Measurements from ENCODE around the gene FBXW4. TPM values are rescaled to one million over a fixed set of nuclear protein-coding genes. Genes with fewer than 3 reads are reported as not detected.

The FBXW4 gene
- 21.4 TPM for polyA plus RNA-seq (2013, experiment 1 of 2)
- 19.8 TPM for polyA plus RNA-seq (2013, experiment 2 of 2)

- Histone ChIP-seq H3K4me3 (ENCODE audit: low read length) (peak within 1 kb of the TSS; percentile 73), H3K23ac (ENCODE audit: low read length) (peak within 1 kb of the TSS; percentile 72), H3K36me3 (ENCODE audit: control insufficient read depth, insufficient read depth, low read length) (no peaks in the 10 kb centered on the region), H2BK5ac (ENCODE audit: low read length) (peak within 1 kb of the TSS; percentile 98), H3K9ac (ENCODE audit: low read length) (peak within 1 kb of the TSS; percentile 97), H3K18ac (ENCODE audit: low read length) (peak within 1 kb of the TSS; percentile 29), H2BK15ac (replicated peaks; ENCODE audit: low read depth) (no peak within 1 kb of the TSS), H3K4ac (ENCODE audit: low read depth, low read length) (peak within 1 kb of the TSS; percentile 18), H3K79me1 (ENCODE audit: low read length) (peaks cover 8% of the 10 kb centered on the region), H3K4me2 (ENCODE audit: low read length) (peak within 1 kb of the TSS; percentile 88), H3K4me1 (ENCODE audit: control insufficient read depth, low read depth, low read length) (peaks cover 7% of the 10 kb centered on the region), H3K79me2 (ENCODE audit: control insufficient read depth, insufficient read depth, low read length) (peaks cover 2% of the 10 kb centered on the region), H2BK120ac (ENCODE audit: low read depth, low read length) (no peak within 1 kb of the TSS), H3K56ac (ENCODE audit: low read length) (peak within 1 kb of the TSS; percentile 99), H3K27ac (ENCODE audit: low read depth, low read length) (peak within 1 kb of the TSS; percentile 81), H3K27me3 (ENCODE audit: insufficient read depth, low read length, poor library complexity) (no peaks in the 10 kb centered on the region), H4K5ac (ENCODE audit: low read length) (peak within 1 kb of the TSS; percentile 5), H2AK5ac (ENCODE audit: low read length) (peak within 1 kb of the TSS; percentile 14), H4K8ac (ENCODE audit: low read depth, low read length) (no peak within 1 kb of the TSS)
- DNase-seq: peak; percentile 60
- no CpG with 5 or more reads among the region's 70 CpGs for WGBS (ENCODE audit: extremely low coverage, insufficient coverage, low lambda C conversion rate)
These were observed at the start of gene FBXW4 for GRCh38 chr10:101694674-101695403. FBXW4 (minus strand) TSS chr10:101695170; CDS start chr10:101695105, 65 bp downstream.

GRCh38 chr10:101744267-101744666 is 49.3 kb upstream of the FBXW4 start:
- no peak overlapping the region for H3K23ac ChIP-seq (ENCODE audit: low read length)
- no peak overlapping the region for H4K8ac ChIP-seq (ENCODE audit: low read depth, low read length)
- H2BK5ac ChIP-seq (ENCODE audit: low read length): no peak overlapping the region
- WGBS (ENCODE audit: extremely low coverage, insufficient coverage, low lambda C conversion rate): no CpG with 5 or more reads among the region's 3 CpGs
- no peak overlapping the region for H3K27ac ChIP-seq (ENCODE audit: low read depth, low read length)
- no peaks in the 10 kb centered on the region for H3K36me3 ChIP-seq (ENCODE audit: control insufficient read depth, insufficient read depth, low read length)
- H3K4me3 ChIP-seq (ENCODE audit: low read length): no peak overlapping the region
- no peak overlapping the region for H3K18ac ChIP-seq (ENCODE audit: low read length)
- no peak overlapping the region for H3K4me2 ChIP-seq (ENCODE audit: low read length)
- H3K79me1 ChIP-seq (ENCODE audit: low read length): no peaks in the 10 kb centered on the region
- no peak for DNase-seq
- no peaks in the 10 kb centered on the region for H3K79me2 ChIP-seq (ENCODE audit: control insufficient read depth, insufficient read depth, low read length)
- no peak overlapping the region for H2BK15ac ChIP-seq (replicated peaks; ENCODE audit: low read depth)
- H3K56ac ChIP-seq (ENCODE audit: low read length): no peak overlapping the region
- H2BK120ac ChIP-seq (ENCODE audit: low read depth, low read length): no peak overlapping the region
- peaks cover 7% of the 10 kb centered on the region for H3K4me1 ChIP-seq (ENCODE audit: control insufficient read depth, low read depth, low read length)
- H3K27me3 ChIP-seq (ENCODE audit: insufficient read depth, low read length, poor library complexity): no peaks in the 10 kb centered on the region
- H3K4ac ChIP-seq (ENCODE audit: low read depth, low read length): no peak overlapping the region
- H2AK5ac ChIP-seq (ENCODE audit: low read length): no peak overlapping the region
- H3K9ac ChIP-seq (ENCODE audit: low read length): no peak overlapping the region
- H4K5ac ChIP-seq (ENCODE audit: low read length): no peak overlapping the region

GRCh38 chr10:101741938-101742337 is 47.0 kb upstream of the FBXW4 start:
- H3K27me3 ChIP-seq (ENCODE audit: insufficient read depth, low read length, poor library complexity): no peaks in the 10 kb centered on the region
- H3K36me3 ChIP-seq (ENCODE audit: control insufficient read depth, insufficient read depth, low read length): no peaks in the 10 kb centered on the region
- H3K79me1 ChIP-seq (ENCODE audit: low read length): no peaks in the 10 kb centered on the region
- H3K18ac ChIP-seq (ENCODE audit: low read length): no peak overlapping the region
- H3K4me1 ChIP-seq (ENCODE audit: control insufficient read depth, low read depth, low read length): no peaks in the 10 kb centered on the region
- no peak overlapping the region for H3K23ac ChIP-seq (ENCODE audit: low read length)
- H3K4ac ChIP-seq (ENCODE audit: low read depth, low read length): no peak overlapping the region
- H2BK15ac ChIP-seq (replicated peaks; ENCODE audit: low read depth): no peak overlapping the region
- WGBS (ENCODE audit: extremely low coverage, insufficient coverage, low lambda C conversion rate): no CpG with 5 or more reads among the region's 2 CpGs
- DNase-seq: no peak
- no peak overlapping the region for H3K9ac ChIP-seq (ENCODE audit: low read length)
- no peak overlapping the region for H3K4me3 ChIP-seq (ENCODE audit: low read length)
- H4K5ac ChIP-seq (ENCODE audit: low read length): no peak overlapping the region
- H2BK5ac ChIP-seq (ENCODE audit: low read length): no peak overlapping the region
- no peak overlapping the region for H3K27ac ChIP-seq (ENCODE audit: low read depth, low read length)
- no peak overlapping the region for H2AK5ac ChIP-seq (ENCODE audit: low read length)
- H3K79me2 ChIP-seq (ENCODE audit: control insufficient read depth, insufficient read depth, low read length): no peaks in the 10 kb centered on the region
- no peak overlapping the region for H4K8ac ChIP-seq (ENCODE audit: low read depth, low read length)
- no peak overlapping the region for H3K56ac ChIP-seq (ENCODE audit: low read length)
- no peak overlapping the region for H3K4me2 ChIP-seq (ENCODE audit: low read length)
- H2BK120ac ChIP-seq (ENCODE audit: low read depth, low read length): no peak overlapping the region

- Histone ChIP-seq H3K23ac (ENCODE audit: low read length) (no peak overlapping the region), H2BK15ac (replicated peaks; ENCODE audit: low read depth) (no peak overlapping the region), H3K4ac (ENCODE audit: low read depth, low read length) (no peak overlapping the region), H3K79me1 (ENCODE audit: low read length) (no peaks in the 10 kb centered on the region), H3K4me1 (ENCODE audit: control insufficient read depth, low read depth, low read length) (no peaks in the 10 kb centered on the region), H3K27me3 (ENCODE audit: insufficient read depth, low read length, poor library complexity) (no peaks in the 10 kb centered on the region), H3K56ac (ENCODE audit: low read length) (no peak overlapping the region), H3K9ac (ENCODE audit: low read length) (no peak overlapping the region), H3K27ac (ENCODE audit: low read depth, low read length) (no peak overlapping the region), H4K8ac (ENCODE audit: low read depth, low read length) (no peak overlapping the region), H4K5ac (ENCODE audit: low read length) (no peak overlapping the region), H2BK5ac (ENCODE audit: low read length) (no peak overlapping the region), H3K4me3 (ENCODE audit: low read length) (no peak overlapping the region), H2AK5ac (ENCODE audit: low read length) (no peak overlapping the region), H2BK120ac (ENCODE audit: low read depth, low read length) (no peak overlapping the region), H3K4me2 (ENCODE audit: low read length) (no peak overlapping the region), H3K79me2 (ENCODE audit: control insufficient read depth, insufficient read depth, low read length) (no peaks in the 10 kb centered on the region), H3K36me3 (ENCODE audit: control insufficient read depth, insufficient read depth, low read length) (no peaks in the 10 kb centered on the region), H3K18ac (ENCODE audit: low read length) (no peak overlapping the region)
- WGBS (ENCODE audit: extremely low coverage, insufficient coverage, low lambda C conversion rate): no CpG with 5 or more reads among the region's 3 CpGs
- DNase-seq: no peak
These were observed 41.7 kb upstream of the FBXW4 start for GRCh38 chr10:101736666-101737065.

GRCh38 chr10:101732096-101732495 is 37.1 kb upstream of the FBXW4 start:
- H3K27me3 ChIP-seq (ENCODE audit: insufficient read depth, low read length, poor library complexity): no peaks in the 10 kb centered on the region
- DNase-seq: no peak
- no peak overlapping the region for H3K23ac ChIP-seq (ENCODE audit: low read length)
- no peaks in the 10 kb centered on the region for H3K4me1 ChIP-seq (ENCODE audit: control insufficient read depth, low read depth, low read length)
- no peak overlapping the region for H2AK5ac ChIP-seq (ENCODE audit: low read length)
- no peak overlapping the region for H2BK15ac ChIP-seq (replicated peaks; ENCODE audit: low read depth)
- H3K27ac ChIP-seq (ENCODE audit: low read depth, low read length): no peak overlapping the region
- no peak overlapping the region for H4K8ac ChIP-seq (ENCODE audit: low read depth, low read length)
- no peak overlapping the region for H2BK120ac ChIP-seq (ENCODE audit: low read depth, low read length)
- no peak overlapping the region for H3K18ac ChIP-seq (ENCODE audit: low read length)
- no peaks in the 10 kb centered on the region for H3K79me2 ChIP-seq (ENCODE audit: control insufficient read depth, insufficient read depth, low read length)
- H3K79me1 ChIP-seq (ENCODE audit: low read length): no peaks in the 10 kb centered on the region
- no peak overlapping the region for H3K4me3 ChIP-seq (ENCODE audit: low read length)
- no peak overlapping the region for H4K5ac ChIP-seq (ENCODE audit: low read length)
- H3K56ac ChIP-seq (ENCODE audit: low read length): no peak overlapping the region
- no peaks in the 10 kb centered on the region for H3K36me3 ChIP-seq (ENCODE audit: control insufficient read depth, insufficient read depth, low read length)
- no CpG with 5 or more reads among the region's 1 CpG for WGBS (ENCODE audit: extremely low coverage, insufficient coverage, low lambda C conversion rate)
- no peak overlapping the region for H3K4me2 ChIP-seq (ENCODE audit: low read length)
- H2BK5ac ChIP-seq (ENCODE audit: low read length): no peak overlapping the region
- no peak overlapping the region for H3K9ac ChIP-seq (ENCODE audit: low read length)
- no peak overlapping the region for H3K4ac ChIP-seq (ENCODE audit: low read depth, low read length)

GRCh38 chr10:101726115-101726387 is 31.1 kb upstream of the FBXW4 start:
- H3K18ac ChIP-seq (ENCODE audit: low read length): no peak overlapping the region
- H3K36me3 ChIP-seq (ENCODE audit: control insufficient read depth, insufficient read depth, low read length): no peaks in the 10 kb centered on the region
- H3K4ac ChIP-seq (ENCODE audit: low read depth, low read length): no peak overlapping the region
- H3K27me3 ChIP-seq (ENCODE audit: insufficient read depth, low read length, poor library complexity): no peaks in the 10 kb centered on the region
- no peak overlapping the region for H3K4me3 ChIP-seq (ENCODE audit: low read length)
- H2AK5ac ChIP-seq (ENCODE audit: low read length): no peak overlapping the region
- H2BK15ac ChIP-seq (replicated peaks; ENCODE audit: low read depth): no peak overlapping the region
- no peaks in the 10 kb centered on the region for H3K79me1 ChIP-seq (ENCODE audit: low read length)
- H3K23ac ChIP-seq (ENCODE audit: low read length): no peak overlapping the region
- no peak overlapping the region for H4K5ac ChIP-seq (ENCODE audit: low read length)
- H3K79me2 ChIP-seq (ENCODE audit: control insufficient read depth, insufficient read depth, low read length): no peaks in the 10 kb centered on the region
- no peak overlapping the region for H3K27ac ChIP-seq (ENCODE audit: low read depth, low read length)
- H3K4me2 ChIP-seq (ENCODE audit: low read length): no peak overlapping the region
- WGBS (ENCODE audit: extremely low coverage, insufficient coverage, low lambda C conversion rate): no CpG with 5 or more reads among the region's 2 CpGs
- H3K4me1 ChIP-seq (ENCODE audit: control insufficient read depth, low read depth, low read length): peaks cover 3% of the 10 kb centered on the region
- H3K56ac ChIP-seq (ENCODE audit: low read length): no peak overlapping the region
- H3K9ac ChIP-seq (ENCODE audit: low read length): no peak overlapping the region
- no peak overlapping the region for H2BK5ac ChIP-seq (ENCODE audit: low read length)
- no peak overlapping the region for H4K8ac ChIP-seq (ENCODE audit: low read depth, low read length)
- no peak overlapping the region for H2BK120ac ChIP-seq (ENCODE audit: low read depth, low read length)
- no peak for DNase-seq
